ENCODE results near the gene PLEKHN1. TPM values are rescaled to one million over a fixed set of nuclear protein-coding genes. Genes with fewer than 3 reads are reported as not detected.

The PLEKHN1 gene
- total RNA-seq, 1 donor from 2014 or later: 15.2 TPM

GRCh38 chr1:1021920-1022259, 55.6 kb downstream of the PLEKHN1 start:
- no peak overlapping the region for H3K27ac ChIP-seq
- no peaks in the 10 kb centered on the region for H3K9me3 ChIP-seq
- DNase-seq (ENCODE audit: extremely low spot score in 2 of 2): no peak
- no peaks in the 10 kb centered on the region for H3K27me3 ChIP-seq
- TF ChIP-seq POLR2A (IDR thresholded peaks at IDR 0.05) (no peak), POLR2AphosphoS5 (IDR thresholded peaks at IDR 0.05; ENCODE audit: insufficient read depth in 1 of 2, low read depth in 1 of 2) (no peak), CTCF (IDR thresholded peaks at IDR 0.05) (no peak)
- H3K4me1 ChIP-seq: peaks cover 46% of the 10 kb centered on the region
- intact Hi-C loops (cut with DNase I): no loop called here
- no peak overlapping the region for H3K4me3 ChIP-seq
- H3K36me3 ChIP-seq: no peaks in the 10 kb centered on the region

DNA sequence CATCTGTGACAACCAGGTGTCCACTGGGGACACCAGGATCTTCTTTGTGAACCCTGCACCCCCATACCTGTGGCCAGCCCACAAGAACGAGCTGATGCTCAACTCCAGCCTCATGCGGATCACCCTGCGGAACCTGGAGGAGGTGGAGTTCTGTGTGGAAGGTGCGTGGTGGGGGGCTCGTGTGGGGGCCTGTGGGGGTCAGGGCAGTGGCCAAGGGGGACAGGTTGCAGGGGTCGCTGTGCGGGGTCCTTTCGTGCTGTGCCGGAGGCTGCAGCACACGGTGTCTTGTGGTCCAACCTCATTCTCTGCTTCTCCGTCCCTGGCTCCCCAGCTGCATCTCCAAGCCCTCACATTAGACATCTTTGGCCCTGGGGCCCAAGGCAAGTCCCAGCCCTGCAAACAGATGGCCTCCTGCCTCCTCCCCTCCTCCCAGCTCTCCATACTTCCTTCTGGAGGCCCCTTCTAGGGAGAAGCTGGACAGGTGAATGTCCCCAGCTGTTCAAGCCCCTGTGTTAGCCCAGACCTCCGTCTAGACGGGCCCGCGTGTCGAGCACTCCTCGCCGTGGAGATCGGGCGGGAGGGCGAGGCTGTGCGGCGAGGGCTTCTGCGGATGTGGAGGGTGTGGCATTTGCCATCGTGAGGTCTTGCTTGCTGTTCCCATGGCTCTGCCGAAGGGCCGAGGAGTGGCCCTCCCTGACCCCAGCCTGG, 56.2 kb downstream of the PLEKHN1 start:
- intact Hi-C loops (cut with DNase I): no loop called here
- peaks cover 48% of the 10 kb centered on the region for H3K4me1 ChIP-seq
- H3K27ac ChIP-seq: no peak overlapping the region
- no peak for DNase-seq (ENCODE audit: extremely low spot score in 2 of 2)
- TF ChIP-seq POLR2AphosphoS5 (IDR thresholded peaks at IDR 0.05; ENCODE audit: insufficient read depth in 1 of 2, low read depth in 1 of 2) (no peak), POLR2A (IDR thresholded peaks at IDR 0.05) (no peak), CTCF (IDR thresholded peaks at IDR 0.05) (no peak)
- no peaks in the 10 kb centered on the region for H3K36me3 ChIP-seq
- no peaks in the 10 kb centered on the region for H3K9me3 ChIP-seq
- no peak overlapping the region for H3K4me3 ChIP-seq
- no peaks in the 10 kb centered on the region for H3K27me3 ChIP-seq

GRCh38 chr1:1023700-1024099, 57.4 kb downstream of the PLEKHN1 start:
- DNase-seq (ENCODE audit: extremely low spot score in 2 of 2): no peak
- Histone ChIP-seq H3K36me3 (no peaks in the 10 kb centered on the region), H3K4me1 (peaks cover 47% of the 10 kb centered on the region), H3K27me3 (no peaks in the 10 kb centered on the region), H3K4me3 (no peak overlapping the region), H3K9me3 (no peaks in the 10 kb centered on the region), H3K27ac (no peak overlapping the region)
- TF ChIP-seq POLR2A (IDR thresholded peaks at IDR 0.05): no peak
- TF ChIP-seq CTCF (IDR thresholded peaks at IDR 0.05): no peak
- TF ChIP-seq POLR2AphosphoS5 (IDR thresholded peaks at IDR 0.05; ENCODE audit: insufficient read depth in 1 of 2, low read depth in 1 of 2): no peak
- intact Hi-C loops (cut with DNase I): no loop called here

DNA sequence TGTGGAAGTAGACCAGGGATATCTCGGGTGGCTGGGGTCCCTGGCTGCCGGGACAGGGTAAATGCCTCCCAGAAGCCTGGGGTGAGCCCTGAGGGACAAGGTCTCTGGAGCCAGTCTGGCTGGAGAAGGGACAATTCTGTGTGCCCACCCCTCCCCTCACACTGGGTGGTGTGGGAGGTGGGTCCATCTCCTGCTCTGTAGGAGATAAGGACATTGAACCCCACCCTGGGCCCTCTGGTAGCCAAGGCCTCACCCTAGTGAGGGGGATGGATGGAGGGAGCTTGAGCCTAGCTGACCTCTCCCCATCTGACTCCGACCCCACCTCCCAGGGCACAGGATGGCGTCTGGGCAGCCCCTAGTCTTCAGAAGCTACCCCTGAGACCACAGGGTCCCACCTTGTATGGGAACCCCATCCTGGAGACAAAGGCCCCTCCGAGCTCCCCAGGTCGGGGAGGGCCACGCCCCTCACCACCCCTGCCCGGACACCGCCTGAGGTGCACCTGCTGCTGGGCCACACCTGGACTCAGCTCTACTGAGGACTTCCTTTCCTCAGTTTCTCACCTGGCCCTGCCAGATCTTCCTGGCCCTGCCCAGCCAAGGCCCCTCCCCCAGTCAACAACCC, 58.0 kb downstream of the PLEKHN1 start:
- intact Hi-C loops (cut with DNase I): no loop called here
- TF ChIP-seq POLR2A (IDR thresholded peaks at IDR 0.05) (no peak), POLR2AphosphoS5 (IDR thresholded peaks at IDR 0.05; ENCODE audit: insufficient read depth in 1 of 2, low read depth in 1 of 2) (no peak), CTCF (IDR thresholded peaks at IDR 0.05) (no peak)
- Histone ChIP-seq H3K4me1 (peaks cover 42% of the 10 kb centered on the region), H3K4me3 (no peak overlapping the region), H3K27ac (no peak overlapping the region), H3K27me3 (no peaks in the 10 kb centered on the region), H3K9me3 (no peaks in the 10 kb centered on the region), H3K36me3 (no peaks in the 10 kb centered on the region)
- no peak for DNase-seq (ENCODE audit: extremely low spot score in 2 of 2)

Measured in vagina (tissue), 2 donors.